Stimulated activated CD8-positive, alpha-beta memory T cell treated with anti-CD3 and anti-CD28 coated beads, Interleukin-2, amount 100 ng/mL, for 48 hours (primary cell): Measurements from ENCODE around the gene APCDD1L.

ENCODE experiments used
- DNase-seq, 2 donors: peaks; one replicate each; pipeline ENCODE4 v3.0.0-alpha.2; 2020; ENCODE audit warnings: low read depth in 2 of 2

The APCDD1L gene

DNA sequence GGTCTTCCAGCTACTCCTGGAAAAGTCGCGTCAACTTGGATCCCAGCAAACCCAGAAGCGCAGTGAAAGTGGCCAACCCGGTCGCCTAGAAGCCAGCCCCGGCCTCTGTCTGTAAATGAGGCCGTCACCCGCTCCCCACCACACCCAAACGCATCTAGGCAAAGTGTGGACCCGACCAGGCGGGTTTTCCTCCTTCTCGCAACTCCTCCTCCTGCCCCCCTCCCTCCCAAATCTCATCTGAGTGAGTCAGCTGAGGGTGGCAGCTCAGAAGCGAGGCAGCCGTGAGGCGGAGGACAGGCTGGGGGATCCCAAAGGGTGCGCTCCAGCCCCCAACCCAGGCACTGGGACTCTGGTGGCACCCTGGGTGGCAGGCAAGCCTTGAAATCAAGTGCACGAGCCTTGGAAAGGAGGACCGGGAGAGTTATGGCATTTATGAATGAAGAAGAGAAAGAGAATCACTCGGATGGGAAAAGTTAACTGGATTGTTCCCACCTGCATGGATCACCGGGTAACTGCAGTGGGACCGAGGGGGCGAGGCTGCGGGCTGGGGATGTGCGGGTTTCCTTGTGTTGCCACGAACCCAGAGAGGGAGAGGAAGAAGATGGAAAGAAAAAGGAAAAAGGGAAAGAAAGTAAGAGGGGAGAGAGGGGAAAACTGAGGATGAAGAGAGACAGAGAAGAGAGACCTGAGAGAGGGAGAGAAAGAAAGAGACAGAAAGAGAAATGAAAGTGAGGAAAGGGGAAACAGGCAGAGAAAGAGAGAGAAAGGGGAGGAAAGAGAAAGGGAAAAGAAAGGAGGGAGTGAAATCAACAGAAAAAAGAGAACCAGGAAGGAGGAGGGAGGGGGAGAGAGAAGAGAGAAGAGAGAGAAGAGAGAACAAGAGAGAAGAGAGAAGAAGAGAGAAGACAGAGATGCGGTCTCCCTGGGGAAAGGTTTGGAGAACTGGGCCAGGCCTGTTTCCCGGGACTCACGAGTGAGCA, at the start of gene APCDD1L:
Gene APCDD1L, minus strand, starts transcription at position 167 of the 980 bp plus-strand sequence. CDS start 692 bp downstream, outside the sequence.
- no peak for DNase-seq

GRCh38 chr20:58559368-58559729, 44.1 kb upstream of the APCDD1L start:
- DNase-seq: no peak

- DNase-seq: no peak
Observed at GRCh38 chr20:58558486-58559367, 43.5 kb upstream of the APCDD1L start.

GRCh38 chr20:58557733-58558342, 42.6 kb upstream of the APCDD1L start:
- no peak for DNase-seq

DNA sequence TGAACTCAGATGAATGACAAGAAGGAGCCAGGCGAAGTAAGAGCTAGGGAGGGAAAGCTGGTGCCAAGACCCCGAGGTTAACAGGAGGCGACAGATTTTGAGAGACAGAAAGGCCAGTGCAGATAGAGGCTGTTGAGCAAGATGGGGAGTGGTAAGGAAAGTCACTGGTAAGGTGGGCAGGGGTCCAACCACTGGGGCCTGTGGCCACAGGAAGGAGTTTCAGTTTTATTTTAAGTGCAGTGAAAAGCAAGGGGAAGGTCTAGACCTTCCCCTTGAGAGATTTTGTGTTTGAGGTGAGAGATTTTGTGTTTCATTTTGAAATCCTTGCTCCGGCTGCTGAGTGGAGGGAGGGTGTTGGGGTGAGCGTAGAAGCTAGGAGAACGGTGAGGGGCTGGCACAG, 41.8 kb upstream of the APCDD1L start:
- DNase-seq: no peak

- no peak for DNase-seq
Observed at GRCh38 chr20:58555078-58555765, 40.0 kb upstream of the APCDD1L start.

- DNase-seq: no peak
Observed at GRCh38 chr20:58554541-58554940, 39.3 kb upstream of the APCDD1L start.

DNA sequence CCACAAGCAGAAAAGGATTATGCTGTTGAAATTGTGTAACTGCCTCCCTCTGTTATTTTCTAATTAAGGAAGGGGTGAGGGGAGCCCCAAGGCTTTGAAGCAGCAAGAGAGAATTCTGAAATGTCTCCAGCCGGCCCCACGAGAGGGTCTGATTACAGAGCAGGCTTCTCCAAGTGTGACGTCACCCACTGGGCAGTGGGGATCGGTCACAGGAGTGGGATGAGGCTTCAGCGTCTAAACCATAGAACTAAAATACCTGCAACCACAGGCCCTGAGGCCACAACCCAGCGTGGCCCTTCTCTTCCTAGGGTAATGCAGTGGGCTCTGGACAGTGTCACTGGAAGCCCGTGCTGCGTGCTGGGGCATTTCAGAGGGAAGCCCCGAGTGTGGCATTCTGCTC, 38.6 kb upstream of the APCDD1L start:
- DNase-seq: no peak

- DNase-seq: no peak
Observed at GRCh38 chr20:58553166-58553696, 38.0 kb upstream of the APCDD1L start.

- DNase-seq: no peak
Observed at GRCh38 chr20:58552366-58552934, 37.3 kb upstream of the APCDD1L start.

- DNase-seq: no peak
Observed at GRCh38 chr20:58551631-58552030, 36.4 kb upstream of the APCDD1L start.

GRCh38 chr20:58550275-58551059, 35.3 kb upstream of the APCDD1L start:
- DNase-seq: no peak

DNA sequence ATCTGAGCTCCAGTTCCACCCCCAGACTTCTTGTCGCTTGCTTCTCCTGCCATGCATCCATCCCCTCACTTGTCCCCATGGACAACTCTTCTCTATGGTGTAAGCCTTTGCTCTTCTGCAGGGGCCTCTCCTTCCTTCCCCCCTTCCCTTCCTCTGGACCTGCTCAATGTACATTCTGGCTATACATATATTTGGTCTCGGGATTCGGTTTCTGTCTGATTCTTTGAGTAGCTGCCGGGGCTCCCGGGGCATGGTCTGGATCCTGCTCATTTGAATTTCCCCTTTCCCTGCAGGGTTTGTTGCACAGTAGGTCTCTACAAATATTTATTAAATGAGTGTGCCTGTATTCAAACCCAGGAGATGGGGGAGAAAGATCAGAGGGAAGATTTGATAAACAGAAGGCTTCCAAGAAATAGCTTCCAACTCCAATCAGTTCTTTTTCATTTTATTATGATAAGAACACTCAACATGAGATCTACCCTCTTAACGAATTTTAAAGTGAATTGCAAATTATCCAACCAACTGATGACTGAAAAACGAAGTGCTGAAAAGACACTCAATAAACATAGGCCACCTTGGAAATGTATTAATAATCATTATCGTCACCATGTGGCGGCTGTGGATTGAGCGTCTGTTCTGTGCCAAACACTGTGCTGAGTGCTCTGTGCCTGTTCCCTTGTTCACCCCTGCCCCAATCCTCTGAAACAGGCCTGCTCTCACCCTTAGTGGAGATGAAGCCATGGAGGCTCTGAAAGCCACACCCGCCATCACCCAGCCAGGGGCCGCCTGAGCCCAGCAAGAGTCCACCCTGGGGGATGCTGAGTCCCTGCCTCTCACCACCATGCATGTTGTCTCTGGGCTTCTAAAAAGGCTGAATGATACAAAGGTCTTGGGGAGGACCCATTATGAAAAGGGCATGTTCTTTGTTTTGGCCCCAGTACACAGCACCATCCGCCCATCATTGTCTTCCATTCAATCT, 34.3 kb upstream of the APCDD1L start:
- DNase-seq: no peak

- no peak for DNase-seq
Observed at GRCh38 chr20:58547623-58548475, 32.6 kb upstream of the APCDD1L start.

- DNase-seq: no peak
Observed at GRCh38 chr20:58546756-58547622, 31.8 kb upstream of the APCDD1L start.

GRCh38 chr20:58546416-58546711, 31.2 kb upstream of the APCDD1L start:
- no peak for DNase-seq
